ENCODE data around the gene TMEM91.

DNA sequence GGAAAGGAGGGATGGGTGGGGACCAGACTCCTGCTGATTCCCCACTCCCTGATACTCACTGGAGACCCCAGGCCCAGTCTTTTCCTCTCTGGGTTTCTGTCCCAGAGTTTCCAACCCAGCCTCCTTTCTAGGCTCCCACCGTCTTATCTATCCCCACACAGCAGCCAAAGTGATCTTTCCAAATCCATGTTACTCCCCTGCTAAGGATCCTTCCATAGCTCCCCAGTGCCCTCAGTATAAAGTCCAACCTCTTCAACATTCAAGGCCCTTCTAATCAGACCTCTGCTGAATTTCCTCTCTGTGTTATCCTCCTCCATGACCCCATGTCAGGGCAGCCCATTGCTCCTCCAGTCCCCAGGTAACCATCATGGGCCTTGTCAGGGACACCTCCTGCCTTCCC lies 21.3 kb upstream of the TMEM91 start:
- no peak for TF ChIP-seq CTCF (IDR thresholded peaks at IDR 0.05; ENCODE audit: insufficient read depth, low read length, poor library complexity, severe bottlenecking)
- no peak for TF ChIP-seq EZH2phosphoT487 (conservative IDR thresholded peaks at IDR 0.05; ENCODE audit: low read length)

Measured in SU-DHL-6 (cell line).